Activated B cell treated with CpG ODN at 0.5 μM for 24 hours (primary cell): ENCODE measurements around the gene IRF2. TPM values are rescaled to one million over a fixed set of nuclear protein-coding genes. Genes with fewer than 3 reads are reported as not detected.

Source experiments
- ATAC-seq: fragments of 200-7000 bp; cut with Tn5 transposase; one replicate; pipeline ENCODE4 v1.10.0; 2021; ENCODE audit warnings: low read depth, mild to moderate bottlenecking, moderate library complexity
- CTCF ChIA-PET: fragments of 350-600 bp; sonication (Branson Sonifier 250); formaldehyde crosslinking; loops from one replicate; lab custom pipeline; 2021; ENCODE audit warnings: antibody characterized with exemption; lab: Charles Lee
- POLR2A ChIA-PET: fragments of 350-600 bp; sonication (Branson Sonifier 250); formaldehyde crosslinking; loops from one replicate; lab custom pipeline; 2021; ENCODE audit warnings: antibody characterized with exemption; lab: Charles Lee
- DNase-seq: peaks from one replicate; pipeline ENCODE4 v3.0.0; 2022
- H3K27ac Mint-ChIP-seq: one replicate; pipeline ENCODE4 v1.8.0; 2020; ENCODE audit warnings: mixed read lengths
- H3K27me3 Mint-ChIP-seq: one replicate; pipeline ENCODE4 v1.8.0; 2021; ENCODE audit warnings: mixed read lengths
- H3K36me3 Mint-ChIP-seq: one replicate; pipeline ENCODE4 v1.8.0; 2021; ENCODE audit warnings: low read depth, mixed read lengths
- H3K4me1 Mint-ChIP-seq: one replicate; pipeline ENCODE4 v1.8.0; 2021; ENCODE audit warnings: mixed read lengths
- H3K4me3 Mint-ChIP-seq: one replicate; pipeline ENCODE4 v1.8.0; 2020; ENCODE audit warnings: mild to moderate bottlenecking, mixed read lengths
- H3K9me3 Mint-ChIP-seq: one replicate; pipeline ENCODE4 v1.8.0; 2020; ENCODE audit warnings: mixed read lengths
- CTCF ChIP-seq: fragments of 200-600 bp; IDR thresholded peaks from one replicate; pipeline ENCODE4 v1.8.0; 2022; ENCODE audit warnings: antibody characterized with exemption, mild to moderate bottlenecking
- intact Hi-C: fragments of 100-400 bp; cut with micrococcal nuclease; formaldehyde crosslinking; loops from one replicate; pipeline ENCODE4 v1.15.1; 2024
- total RNA-seq: library from RNA; stranded (reverse); gene quantifications from 2 replicates; pipeline ENCODE4 v1.2.3, GENCODE V29; 2022

Gene IRF2
- total RNA-seq, 1 donor from 2014 or later, result 66.2 TPM

- peaks cover 57% of the 10 kb centered on the region for H3K4me1 Mint-ChIP-seq
- ChIA-PET CTCF (interaction anchor here (0.6 to 2.6 kb wide), 6 partner anchors 31 to 210 kb away, joined by 3 to 19 read pairs (median 10); no protein-coding TSS in a partner anchor), POLR2A (interaction anchor here (0.6 to 5.0 kb wide), 32 partner anchors 8 to 257 kb away, joined by 3 to 160 read pairs (median 12); partner anchors contain the start of genes CASP3 and PRIMPOL)
- H3K9me3 Mint-ChIP-seq, result no peaks in the 10 kb centered on the region
- no peak for TF ChIP-seq CTCF
- H3K27ac Mint-ChIP-seq, result peak overlapping the region; percentile 96
- ATAC-seq, result no peak
- H3K4me3 Mint-ChIP-seq, result peak overlapping the region; percentile 94
- no peaks in the 10 kb centered on the region for H3K27me3 Mint-ChIP-seq
- DNase-seq, result no peak
- intact Hi-C loops, result loop anchor here (2.0 to 10.0 kb wide), 4 partner anchors 147 to 739 kb away; partner anchors contain the start of genes ACSL1 and CENPU
- peaks cover 37% of the 10 kb centered on the region for H3K36me3 Mint-ChIP-seq
These were observed 1.1 kb upstream of the IRF2 start for GRCh38 chr4:184475498-184475897.

GRCh38 chr4:184475096-184475461, 729 bp upstream of the IRF2 start:
- ATAC-seq, result peak; percentile 3
- no peak for TF ChIP-seq CTCF
- Mint-ChIP-seq H3K36me3 (peaks cover 37% of the 10 kb centered on the region), H3K4me1 (peaks cover 61% of the 10 kb centered on the region), H3K4me3 (peak overlapping the region; percentile 94), H3K9me3 (no peaks in the 10 kb centered on the region), H3K27me3 (no peaks in the 10 kb centered on the region), H3K27ac (peak overlapping the region; percentile 96)
- no peak for DNase-seq
- CTCF ChIA-PET, result interaction anchor here (0.9 to 2.6 kb wide), 7 partner anchors 31 to 210 kb away, joined by 3 to 19 read pairs (median 7); no protein-coding TSS in a partner anchor
- POLR2A ChIA-PET, result interaction anchor here (0.6 to 5.0 kb wide), 47 partner anchors 9 to 1031 kb away, joined by 3 to 160 read pairs (median 7); partner anchors contain the start of genes CASP3, CENPU and PRIMPOL
- intact Hi-C loops, result loop anchor here (2.0 to 10.0 kb wide), 4 partner anchors 146 to 740 kb away; partner anchors contain the start of genes ACSL1 and CENPU

GRCh38 chr4:184473499-184474262, 669 bp downstream of the IRF2 start:
- H3K4me3 Mint-ChIP-seq, result peak overlapping the region; percentile 94
- H3K4me1 Mint-ChIP-seq, result peaks cover 65% of the 10 kb centered on the region
- ChIA-PET POLR2A (interaction anchor here (0.6 to 5.0 kb wide), 52 partner anchors 8 to 1030 kb away, joined by 3 to 160 read pairs (median 7); partner anchors contain the start of genes CASP3, CENPU and PRIMPOL), CTCF (interaction anchor here (0.9 to 2.6 kb wide), 6 partner anchors 33 to 209 kb away, joined by 4 to 19 read pairs (median 10); no protein-coding TSS in a partner anchor)
- H3K9me3 Mint-ChIP-seq, result no peaks in the 10 kb centered on the region
- peak overlapping the region; percentile 96 for H3K27ac Mint-ChIP-seq
- ATAC-seq, result peak; percentile 15
- no peaks in the 10 kb centered on the region for H3K27me3 Mint-ChIP-seq
- peaks cover 43% of the 10 kb centered on the region for H3K36me3 Mint-ChIP-seq
- TF ChIP-seq CTCF, result no peak
- DNase-seq, result peak; percentile 35
- intact Hi-C loops, result loop anchor here (1.0 to 10.0 kb wide), 19 partner anchors 23 to 923 kb away; partner anchors contain the start of genes ACSL1, ANKRD37, CASP3 and CENPU

GRCh38 chr4:184472614-184473498, 1.5 kb downstream of the IRF2 start:
- peaks cover 67% of the 10 kb centered on the region for H3K4me1 Mint-ChIP-seq
- peak overlapping the region; percentile 89 for H3K4me3 Mint-ChIP-seq
- no peaks in the 10 kb centered on the region for H3K27me3 Mint-ChIP-seq
- ChIA-PET CTCF (interaction anchor here (0.9 to 1.0 kb wide), 2 partner anchors 207 to 209 kb away, joined by 3 to 4 read pairs; no protein-coding TSS in a partner anchor), POLR2A (interaction anchor here (0.6 to 4.7 kb wide), 12 partner anchors 15 to 206 kb away, joined by 3 to 101 read pairs (median 6); no protein-coding TSS in a partner anchor)
- peak; percentile 42 for ATAC-seq
- no peak for TF ChIP-seq CTCF
- peak overlapping the region; percentile 93 for H3K27ac Mint-ChIP-seq
- no peaks in the 10 kb centered on the region for H3K9me3 Mint-ChIP-seq
- DNase-seq, result peak; percentile 70
- H3K36me3 Mint-ChIP-seq, result peaks cover 40% of the 10 kb centered on the region
- intact Hi-C loops, result loop anchor here (1.0 to 10.0 kb wide), 3 partner anchors 11 to 742 kb away; partner anchors contain the start of gene ACSL1
